Stimulated activated CD4-positive, alpha-beta T cell treated with anti-CD3 and anti-CD28 coated beads, TNF-alpha, amount 100 ng/mL, for 48 hours (primary cell): Measurements from ENCODE around the gene ARL15.
A peak's percentile ranks its signal among the peaks of the same experiment; 100 is the strongest.

Experiments
- DNase-seq, 3 donors: peaks; one replicate each; pipeline ENCODE4 v3.0.0-alpha.2; 2020; ENCODE audit warnings: low read depth in 3 of 3

Gene ARL15

GRCh38 chr5:54315736-54316528, 5.6 kb upstream of the ARL15 start:
- DNase-seq, result no peak

DNA sequence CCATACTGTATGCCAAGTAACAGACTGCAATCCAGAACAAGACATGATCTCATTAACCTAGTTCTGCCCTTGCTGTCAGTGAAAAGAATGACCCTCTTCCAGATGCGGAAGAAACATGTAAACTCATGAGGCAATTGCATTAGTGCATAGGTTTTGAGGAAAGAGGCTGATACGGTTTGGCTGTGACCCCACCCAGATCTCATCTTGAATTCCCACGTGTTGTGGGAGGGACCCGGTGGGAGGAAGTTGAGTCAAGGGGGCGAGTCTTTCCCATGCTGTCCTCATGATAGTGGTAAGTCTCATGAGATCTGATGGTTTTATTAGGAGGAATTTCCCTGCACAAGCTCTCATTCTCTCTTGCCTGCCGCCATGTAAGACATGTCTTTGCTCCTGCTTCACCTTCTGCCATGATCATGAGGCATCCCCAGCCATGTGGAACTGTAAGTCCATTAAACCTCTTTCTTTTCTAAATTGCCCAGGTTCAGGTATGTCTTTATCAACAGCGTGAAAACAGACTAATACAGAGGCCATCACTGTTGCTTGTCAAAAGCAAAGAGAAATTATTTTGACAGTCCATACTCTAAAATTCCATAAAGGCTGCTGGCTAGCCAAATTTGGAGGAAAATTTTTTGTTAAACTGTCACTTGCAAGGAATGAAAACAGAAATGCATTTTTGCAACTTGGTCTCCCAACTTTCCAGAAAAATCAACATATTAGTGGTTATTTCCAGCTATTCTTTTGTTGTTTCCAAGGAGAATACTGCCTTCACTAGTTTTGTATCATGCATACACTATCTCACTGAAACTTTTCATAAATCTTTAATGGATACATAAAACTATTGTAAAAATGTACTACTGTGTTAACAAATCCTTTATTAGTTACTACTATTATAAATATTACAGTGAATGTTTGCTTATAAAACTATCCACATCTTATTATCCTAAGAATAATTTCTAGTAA, 3.2 kb upstream of the ARL15 start:
- DNase-seq, result no peak

DNA sequence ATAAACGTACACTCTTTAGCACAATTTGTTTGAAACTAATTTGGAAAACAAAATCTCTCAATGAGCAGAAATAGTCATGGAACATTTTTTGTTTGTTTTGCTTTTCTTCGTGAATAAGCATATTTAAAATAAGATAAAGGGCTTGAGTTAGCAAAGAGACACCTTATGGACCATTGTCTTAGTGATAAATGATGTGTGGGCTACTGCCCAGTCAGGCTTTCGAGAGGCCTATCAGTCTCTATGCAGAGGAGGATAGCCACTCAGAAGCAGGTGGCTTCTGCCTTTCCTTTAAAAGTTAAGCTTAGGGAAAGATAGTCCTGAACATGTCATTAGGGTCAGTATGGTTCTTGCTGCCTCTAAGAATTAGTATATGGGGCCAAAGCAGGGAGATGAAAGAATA, 2.1 kb upstream of the ARL15 start:
- no peak for DNase-seq

GRCh38 chr5:54311176-54311677, 854 bp upstream of the ARL15 start:
- DNase-seq, result no peak

- peak in 1 of 3 donors; percentile 1 for DNase-seq
Measured at GRCh38 chr5:54309691-54310432, 511 bp downstream of the ARL15 start.

GRCh38 chr5:54309276-54309675, 1.1 kb downstream of the ARL15 start:
- DNase-seq, result no peak

DNA sequence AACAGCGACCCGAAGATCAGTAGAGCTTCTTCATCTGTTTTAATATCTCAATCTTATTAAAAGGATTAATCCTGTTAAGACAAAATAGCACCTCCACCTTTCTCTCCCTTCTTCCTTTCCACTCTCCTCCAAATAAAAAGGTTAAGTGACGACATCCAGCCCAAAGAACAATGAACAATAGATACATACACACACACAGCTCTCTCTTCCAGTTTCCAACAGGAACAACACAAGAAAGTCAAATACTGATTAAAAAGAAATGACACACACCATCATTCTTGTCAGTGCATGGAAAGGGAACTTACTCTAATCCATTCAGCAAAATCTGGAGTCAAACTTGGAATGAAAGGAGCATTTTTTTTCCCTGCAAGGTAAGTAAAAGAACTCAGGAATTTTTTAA, 2.8 kb downstream of the ARL15 start:
- DNase-seq, result no peak

GRCh38 chr5:54306893-54307292, 3.5 kb downstream of the ARL15 start:
- DNase-seq, result no peak

- DNase-seq, result no peak
Measured at GRCh38 chr5:54305737-54306136, 4.6 kb downstream of the ARL15 start.

- no peak for DNase-seq
Measured at GRCh38 chr5:54304040-54304439, 6.3 kb downstream of the ARL15 start.

GRCh38 chr5:54302267-54302687, 8.1 kb downstream of the ARL15 start:
- DNase-seq, result no peak

- DNase-seq, result no peak
Measured at GRCh38 chr5:54301849-54302248, 8.5 kb downstream of the ARL15 start.

DNA sequence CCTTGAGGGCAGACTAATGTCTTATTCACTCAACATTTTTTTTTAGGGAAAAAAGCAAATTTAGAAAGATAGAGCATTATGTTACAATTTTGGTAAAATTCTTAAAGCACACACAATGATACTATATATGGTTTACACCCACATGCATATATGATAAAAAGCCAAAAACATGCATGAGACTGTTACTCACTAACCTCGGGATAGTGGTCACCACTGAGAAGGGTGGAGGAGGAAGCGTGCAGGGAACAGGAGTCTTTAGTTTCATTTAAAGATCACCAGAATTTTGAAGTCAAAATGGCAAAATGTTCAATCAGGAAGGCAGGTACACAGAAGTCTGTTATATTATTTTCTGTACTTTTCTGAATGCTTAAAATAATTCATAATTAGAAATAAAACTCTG, 9.2 kb downstream of the ARL15 start:
- no peak for DNase-seq

DNA sequence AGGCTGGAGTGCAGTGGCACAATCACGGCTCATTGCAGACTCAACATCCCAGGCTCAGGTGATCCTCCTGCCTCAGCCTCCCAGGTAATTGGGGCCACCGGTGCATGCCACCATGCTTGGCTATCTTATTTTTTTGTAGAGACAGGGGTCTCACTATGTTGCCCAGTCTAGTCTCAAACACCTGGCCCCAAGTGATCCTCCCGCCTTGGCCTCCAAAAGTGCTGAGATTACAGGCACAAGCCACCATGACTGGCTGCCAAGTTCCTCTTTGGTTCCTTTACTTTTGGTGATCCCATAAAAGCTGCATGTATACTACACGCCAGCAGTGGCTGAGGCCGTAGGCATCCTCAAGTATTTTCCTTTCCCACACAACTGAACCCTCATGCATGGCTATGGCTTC, 11.4 kb downstream of the ARL15 start:
- DNase-seq, result no peak

DNA sequence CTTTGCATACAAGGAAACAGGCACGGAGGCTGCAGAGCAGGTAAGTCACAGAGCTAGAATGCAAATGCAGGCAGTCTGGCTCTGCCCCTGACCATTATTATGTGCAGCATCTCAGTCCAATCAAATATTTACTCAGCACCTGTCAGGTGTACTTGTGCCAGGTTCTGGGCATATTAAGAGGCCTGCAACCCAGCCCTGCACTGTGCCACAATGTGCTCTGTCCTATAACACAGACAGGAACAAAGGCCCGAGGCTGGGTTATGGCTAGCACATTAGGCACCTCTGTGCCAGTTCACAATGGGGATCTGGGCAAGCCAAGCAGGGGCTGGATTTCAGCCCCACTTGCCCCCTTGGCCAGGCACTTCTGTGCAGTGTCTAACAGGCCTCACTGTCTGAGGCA, 14.0 kb downstream of the ARL15 start:
- DNase-seq, result no peak

- no peak for DNase-seq
Measured at GRCh38 chr5:54295651-54296276, 14.6 kb downstream of the ARL15 start.

GRCh38 chr5:54294097-54294667, 16.2 kb downstream of the ARL15 start:
- DNase-seq, result no peak

DNA sequence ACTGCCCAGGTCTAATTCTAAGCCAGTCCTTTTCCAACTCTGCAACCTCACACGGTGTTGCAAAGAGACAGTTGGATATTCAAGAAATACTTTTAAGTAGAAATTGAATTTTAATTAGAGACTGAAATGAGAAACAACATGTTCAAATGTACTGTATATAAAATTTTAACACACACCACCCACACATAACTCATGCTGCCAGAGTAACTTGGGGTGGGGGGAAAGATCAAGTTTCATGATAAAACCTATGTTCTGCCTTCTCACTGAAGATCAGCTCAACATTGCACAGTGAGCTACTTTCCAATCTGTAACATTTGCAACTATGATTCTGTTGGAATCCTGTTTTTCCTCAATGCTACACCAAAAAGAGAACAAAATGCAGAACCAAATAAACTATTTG, 17.5 kb downstream of the ARL15 start:
- DNase-seq, result no peak

DNA sequence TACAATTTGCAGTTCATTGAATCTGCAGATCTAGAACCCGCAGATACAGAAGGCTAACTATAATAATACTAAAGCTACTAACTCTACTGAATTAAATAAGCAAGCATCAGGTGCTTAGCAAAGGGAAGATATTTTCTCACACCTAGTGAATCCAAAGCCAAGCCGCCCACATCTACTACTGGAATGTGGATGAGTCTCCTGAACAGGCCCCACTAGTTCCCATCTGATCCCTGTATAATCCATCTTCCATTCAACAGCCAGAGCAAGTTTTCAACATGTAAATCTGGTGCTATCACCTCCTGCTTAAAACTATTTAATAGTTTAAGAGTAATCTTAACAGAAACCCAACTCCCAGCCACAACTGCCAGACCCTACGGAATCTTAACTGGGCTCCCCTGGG, 18.9 kb downstream of the ARL15 start:
- DNase-seq, result no peak

DNA sequence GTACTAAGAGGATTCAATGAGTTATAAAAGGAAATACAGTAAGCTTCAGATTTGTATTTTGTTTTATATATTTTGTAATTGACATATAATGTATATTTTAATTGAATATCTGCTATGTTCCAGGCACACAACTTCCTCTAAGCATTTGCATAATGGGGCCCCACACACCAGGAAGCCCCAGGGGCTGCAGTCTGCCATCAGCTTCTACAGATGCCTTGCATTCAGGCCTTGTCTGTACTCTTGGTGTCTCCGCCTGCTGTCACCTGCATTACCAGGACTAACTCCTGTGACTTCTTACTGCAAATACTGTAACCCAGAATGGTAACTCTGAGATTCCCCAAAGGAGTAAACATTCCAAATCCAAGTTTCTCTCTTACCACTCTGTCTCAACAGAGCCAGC, 20.6 kb downstream of the ARL15 start:
- no peak for DNase-seq

DNA sequence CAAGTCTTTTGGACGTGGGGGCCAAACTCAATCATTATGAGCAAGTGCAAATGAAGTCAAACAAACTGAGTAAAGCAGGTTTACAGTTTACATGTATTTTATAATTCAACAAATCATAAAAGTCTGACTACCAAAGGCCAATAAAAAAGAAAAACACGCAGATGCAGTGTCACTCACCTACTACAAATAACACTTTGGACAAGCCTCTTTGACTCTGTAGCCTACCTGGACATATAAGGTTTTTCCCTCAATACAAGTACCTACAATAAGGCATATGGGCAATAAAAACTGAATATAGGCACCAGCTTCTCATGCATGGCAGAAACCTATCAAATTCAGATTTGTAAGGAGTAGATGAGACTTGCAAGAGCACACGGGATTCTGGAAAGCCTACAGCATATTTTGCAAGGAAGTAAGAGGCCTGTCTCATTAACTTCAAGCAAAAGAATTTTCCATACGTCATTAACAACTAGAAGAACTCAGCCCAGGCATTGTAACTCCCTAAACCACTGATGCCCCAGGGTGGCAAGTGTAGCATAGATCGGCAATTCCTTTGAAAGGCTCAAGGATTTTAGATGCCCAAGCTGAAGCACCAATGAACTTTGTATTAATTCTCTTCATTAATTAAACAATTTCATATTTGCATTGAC, 21.7 kb downstream of the ARL15 start:
- DNase-seq, result no peak
